CD4-positive, alpha-beta T cell (primary cell): ENCODE data around the gene WT1. TPM values are rescaled to one million over a fixed set of nuclear protein-coding genes. Genes with fewer than 3 reads are reported as not detected.

Experiments used
- ATAC-seq: fragments of 200-7000 bp; cut with Tn5 transposase; one replicate; pipeline ENCODE4 v1.10.0; 2022; ENCODE audit warnings: mild to moderate bottlenecking; ENCODE audit not compliant: poor library complexity
- CTCF ChIA-PET: fragments of 350-600 bp; sonication (Branson Sonifier 250); formaldehyde crosslinking; loops from one replicate; lab custom pipeline; 2021; ENCODE audit warnings: antibody characterized with exemption, inconsistent platforms; lab: Charles Lee
- POLR2A ChIA-PET: fragments of 350-600 bp; sonication (Branson Sonifier 250); formaldehyde crosslinking; loops from one replicate; lab custom pipeline; 2021; ENCODE audit warnings: antibody characterized with exemption, inconsistent platforms; lab: Charles Lee
- DNase-seq, 14 experiments: peaks; one replicate each; pipeline ENCODE4 v3.0.0-alpha.2; 2013 to 2020; ENCODE audit warnings: mixed read lengths in 2 of 14
- H3K27ac ChIP-seq, 2 donors: one replicate each; pipeline versions ENCODE4 v1.5.1 to v1.7.0; 2013; ENCODE audit warnings: low read length in 2 of 2, low read depth in 1 of 2, mild to moderate bottlenecking in 1 of 2
- H3K27me3 ChIP-seq, 2 experiments: 1 replicate in 1 of 2; 2 replicates in 1 of 2; pipeline versions ENCODE4 v1.6.1 to v1.7.0; 2013; ENCODE audit warnings: low read length in 2 of 2, control low read depth in 1 of 2, mild to moderate bottlenecking in 1 of 2, moderate library complexity in 1 of 2; ENCODE audit not compliant: insufficient read depth in 2 of 2, control insufficient read depth in 1 of 2
- H3K36me3 ChIP-seq: one replicate; pipeline ENCODE4 v1.6.1; 2013; ENCODE audit warnings: low read length, control low read depth; ENCODE audit not compliant: insufficient read depth
- H3K4me1 ChIP-seq: one replicate; pipeline ENCODE4 v1.6.1; 2013; ENCODE audit warnings: low read length, control low read depth; ENCODE audit not compliant: insufficient read depth
- H3K4me3 ChIP-seq: one replicate; pipeline ENCODE4 v1.5.1; 2013; ENCODE audit warnings: mild to moderate bottlenecking, low read length, moderate library complexity
- H3K9me3 ChIP-seq, 2 experiments: 1 replicate in 1 of 2; 2 replicates in 1 of 2; pipeline versions ENCODE4 v1.6.1 to v1.7.0; 2013; ENCODE audit warnings: low read length in 2 of 2, mild to moderate bottlenecking in 2 of 2, control low read depth in 1 of 2, moderate library complexity in 1 of 2; ENCODE audit not compliant: control insufficient read depth in 1 of 2, insufficient read depth in 1 of 2
- H3K27ac Mint-ChIP-seq: one replicate; pipeline ENCODE4 v1.8.0; 2020; ENCODE audit warnings: mixed read lengths
- H3K27me3 Mint-ChIP-seq: one replicate; pipeline ENCODE4 v1.8.0; 2021; ENCODE audit warnings: mixed read lengths
- H3K36me3 Mint-ChIP-seq: one replicate; pipeline ENCODE4 v1.8.0; 2021; ENCODE audit warnings: low read depth, mixed read lengths
- H3K4me1 Mint-ChIP-seq: one replicate; pipeline ENCODE4 v1.8.0; 2021; ENCODE audit warnings: low read depth, mixed read lengths
- H3K4me3 Mint-ChIP-seq: one replicate; pipeline ENCODE4 v1.8.0; 2020; ENCODE audit warnings: mild to moderate bottlenecking, mixed read lengths
- H3K9me3 Mint-ChIP-seq: one replicate; pipeline ENCODE4 v1.8.0; 2020; ENCODE audit warnings: mixed read lengths
- CTCF ChIP-seq: fragments of 200-600 bp; IDR thresholded peaks from one replicate; pipeline ENCODE4 v1.8.0; 2022; ENCODE audit warnings: antibody characterized with exemption, mild to moderate bottlenecking
- intact Hi-C, 2 experiments: fragments of 100-400 bp; cut with DNase I in 1 of 2; cut with micrococcal nuclease in 1 of 2; formaldehyde crosslinking; loops; one replicate each; pipeline versions ENCODE4 v1.15.1 to v1.9.0; 2023 to 2025; cut with DNase I, micrococcal nuclease
- total RNA-seq, 174 experiments: library from RNA in 2 of 174; stranded (reverse) in 2 of 174; gene quantifications; one replicate each; pipeline ENCODE4 v1.2.3 and lab custom pipeline; 2021 to 2026

WT1 gene
- total RNA-seq, 2 experiments from 2014 or later = not detected

GRCh38 chr11:32430568-32431381 is 4.6 kb downstream of the WT1 start:
- Histone ChIP-seq H3K4me3 (no peak overlapping the region), H3K4me1 (peaks cover 39% of the 10 kb centered on the region), H3K9me3 (peaks cover 0 to 59% of the 10 kb centered on the region in 2 experiments), H3K27me3 (peaks cover 89 to 93% of the 10 kb centered on the region in 2 experiments), H3K27ac (no peak overlapping the region), H3K36me3 (no peaks in the 10 kb centered on the region)
- ATAC-seq (no peak), DNase-seq (no peak)
- intact Hi-C loops = no loop called here
- CTCF ChIA-PET = no interaction called here
- Mint-ChIP-seq H3K27me3 (peaks cover 89% of the 10 kb centered on the region), H3K4me3 (no peak overlapping the region), H3K4me1 (peaks cover 34% of the 10 kb centered on the region), H3K36me3 (no peaks in the 10 kb centered on the region), H3K9me3 (no peaks in the 10 kb centered on the region), H3K27ac (no peak overlapping the region)
- TF ChIP-seq CTCF = no peak
- POLR2A ChIA-PET = no interaction called here

- no peak for TF ChIP-seq CTCF
- peaks cover 82 to 90% of the 10 kb centered on the region in 2 experiments for H3K27me3 ChIP-seq
- no peak overlapping the region for H3K4me3 ChIP-seq
- H3K9me3 ChIP-seq = peaks cover 0 to 56% of the 10 kb centered on the region in 2 experiments
- no peaks in the 10 kb centered on the region for H3K36me3 ChIP-seq
- peaks cover 32% of the 10 kb centered on the region for H3K4me1 ChIP-seq
- H3K4me3 Mint-ChIP-seq = no peak overlapping the region
- H3K4me1 Mint-ChIP-seq = peaks cover 37% of the 10 kb centered on the region
- intact Hi-C loops = no loop called here
- CTCF ChIA-PET = no interaction called here
- H3K36me3 Mint-ChIP-seq = no peaks in the 10 kb centered on the region
- H3K27ac Mint-ChIP-seq = no peak overlapping the region
- DNase-seq (no peak), ATAC-seq (no peak)
- H3K9me3 Mint-ChIP-seq = no peaks in the 10 kb centered on the region
- no peak overlapping the region for H3K27ac ChIP-seq
- H3K27me3 Mint-ChIP-seq = peaks cover 96% of the 10 kb centered on the region
- POLR2A ChIA-PET = no interaction called here
These were observed 5.9 kb downstream of the WT1 start for GRCh38 chr11:32429477-32429876.

GRCh38 chr11:32428665-32429303 is 6.6 kb downstream of the WT1 start:
- H3K36me3 Mint-ChIP-seq = no peaks in the 10 kb centered on the region
- Histone ChIP-seq H3K27ac (no peak overlapping the region), H3K36me3 (no peaks in the 10 kb centered on the region), H3K27me3 (peaks cover 76 to 83% of the 10 kb centered on the region in 2 experiments), H3K9me3 (peaks cover 0 to 51% of the 10 kb centered on the region in 2 experiments), H3K4me1 (peaks cover 25% of the 10 kb centered on the region), H3K4me3 (no peak overlapping the region)
- no peak for DNase-seq
- H3K27ac Mint-ChIP-seq = no peak overlapping the region
- no peak for TF ChIP-seq CTCF
- H3K9me3 Mint-ChIP-seq = no peaks in the 10 kb centered on the region
- intact Hi-C loops = no loop called here
- H3K27me3 Mint-ChIP-seq = peaks cover 94% of the 10 kb centered on the region
- H3K4me1 Mint-ChIP-seq = peaks cover 33% of the 10 kb centered on the region
- H3K4me3 Mint-ChIP-seq = no peak overlapping the region
- no peak for ATAC-seq
- CTCF ChIA-PET = no interaction called here
- POLR2A ChIA-PET = no interaction called here
